HEK293 (cell line): ENCODE results near the gene CLASP2.

Experiments
- CTCF ChIA-PET: fragments of 350-600 bp; formaldehyde crosslinking; extraction: SDS; loops from one replicate; lab custom pipeline; 2021; ENCODE audit warnings: antibody characterized with exemption; lab: Yijun Ruan, JAX
- POLR2A ChIA-PET: fragments of 300-600 bp; formaldehyde crosslinking; extraction: SDS; loops from one replicate; lab custom pipeline; 2020; ENCODE audit warnings: antibody characterized with exemption, inconsistent platforms; lab: Yijun Ruan, JAX
- H3K27ac ChIP-seq: fragments of 200-500 bp; sonication (Bioruptor generic); 2 replicates; pipeline ENCODE4 v1.5.1; 2014; ENCODE audit warnings: low read depth, low read length, control low read depth, inconsistent platforms; ENCODE audit errors: extremely low read depth
- H3K36me3 ChIP-seq, 2 experiments: fragments of 200-500 bp in 1 of 2; sonication (Bioruptor generic) in 1 of 2; 1 replicate in 1 of 2; 2 replicates in 1 of 2; pipeline ENCODE4 v1.5.1; 2014 to 2017; ENCODE audit warnings: inconsistent platforms in 2 of 2, low read length in 2 of 2; ENCODE audit not compliant: control insufficient read depth in 2 of 2, insufficient read depth in 1 of 2
- H3K4me1 ChIP-seq: fragments of 200-500 bp; sonication (Bioruptor generic); 2 replicates; pipeline ENCODE4 v1.5.1; 2014; ENCODE audit warnings: mild to moderate bottlenecking, low read length, inconsistent platforms; ENCODE audit not compliant: control insufficient read depth, insufficient read depth
- H3K4me3 ChIP-seq: 2 replicates; pipeline ENCODE4 v1.5.1; 2011; ENCODE audit warnings: low read depth, mild to moderate bottlenecking, control low read depth, low read length, moderate library complexity
- H3K9me3 ChIP-seq: fragments of 200-500 bp; sonication (Bioruptor generic); 2 replicates; pipeline ENCODE4 v1.5.1; 2014; ENCODE audit warnings: low read depth, low read length, inconsistent platforms; ENCODE audit not compliant: control insufficient read depth, insufficient read depth
- GFI1B ChIP-seq: fragments of 450-650 bp; formaldehyde crosslinking; IDR thresholded peaks from 2 replicates; pipeline ENCODE4 v1.5.1; 2016; ENCODE audit warnings: missing biosample characterization, missing genetic modification characterization
- PRDM1 ChIP-seq: fragments of 450-650 bp; formaldehyde crosslinking; IDR thresholded peaks from 2 replicates; pipeline ENCODE4; 2016; ENCODE audit warnings: missing biosample characterization, missing genetic modification characterization
- TRIM28 ChIP-seq: IDR thresholded peaks from 2 replicates; pipeline ENCODE4 v1.6.1; 2011; ENCODE audit warnings: low read length, control low read depth, borderline replicate concordance
- ZFHX2 ChIP-seq: fragments of 450-650 bp; formaldehyde crosslinking; conservative IDR thresholded peaks from 2 replicates; pipeline ENCODE4 v1.5.1; 2016; ENCODE audit warnings: missing biosample characterization, missing genetic modification characterization
- ZNF112 ChIP-seq: fragments of 450-650 bp; formaldehyde crosslinking; IDR thresholded peaks from 2 replicates; pipeline ENCODE4 v1.5.0; 2017; ENCODE audit warnings: missing biosample characterization, missing genetic modification characterization
- ZNF132 ChIP-seq: fragments of 450-650 bp; formaldehyde crosslinking; IDR thresholded peaks from 2 replicates; pipeline ENCODE4 v1.5.1; 2017; ENCODE audit warnings: missing biosample characterization, missing genetic modification characterization, borderline replicate concordance
- ZNF175 ChIP-seq: fragments of 450-650 bp; formaldehyde crosslinking; IDR thresholded peaks from 2 replicates; pipeline ENCODE4 v1.5.1; 2016; ENCODE audit warnings: missing biosample characterization, missing genetic modification characterization
- ZNF248 ChIP-seq: fragments of 450-650 bp; formaldehyde crosslinking; IDR thresholded peaks from 2 replicates; pipeline ENCODE4 v1.5.1; 2017; ENCODE audit warnings: missing biosample characterization, missing genetic modification characterization
- ZNF302 ChIP-seq: fragments of 450-650 bp; formaldehyde crosslinking; IDR thresholded peaks from 2 replicates; pipeline ENCODE4 v1.5.1; 2016; ENCODE audit warnings: missing biosample characterization, missing genetic modification characterization, low read depth
- ZNF341 ChIP-seq: fragments of 450-650 bp; formaldehyde crosslinking; IDR thresholded peaks from 2 replicates; pipeline ENCODE4; 2016; ENCODE audit warnings: low read depth, missing biosample characterization, missing genetic modification characterization
- ZNF423 ChIP-seq: fragments of 450-650 bp; formaldehyde crosslinking; IDR thresholded peaks from 2 replicates; pipeline ENCODE4 v1.5.1; 2016; ENCODE audit warnings: missing biosample characterization, missing genetic modification characterization
- ZNF433 ChIP-seq: fragments of 450-650 bp; formaldehyde crosslinking; IDR thresholded peaks from 2 replicates; pipeline ENCODE4 v1.5.1; 2016; ENCODE audit warnings: missing biosample characterization, missing genetic modification characterization, low read depth
- ZNF776 ChIP-seq: fragments of 450-650 bp; formaldehyde crosslinking; IDR thresholded peaks from 2 replicates; pipeline ENCODE4 v1.5.0; 2017; ENCODE audit warnings: missing biosample characterization, missing genetic modification characterization, borderline replicate concordance
- ZNF843 ChIP-seq: fragments of 450-650 bp; formaldehyde crosslinking; IDR thresholded peaks from 2 replicates; pipeline ENCODE4 v1.5.1; 2016; ENCODE audit warnings: missing biosample characterization, missing genetic modification characterization
- ZSCAN16 ChIP-seq: fragments of 450-650 bp; formaldehyde crosslinking; IDR thresholded peaks from 2 replicates; pipeline ENCODE4 v1.5.1; 2016; ENCODE audit warnings: missing biosample characterization, missing genetic modification characterization
- ZSCAN23 ChIP-seq: fragments of 450-650 bp; formaldehyde crosslinking; IDR thresholded peaks from 2 replicates; pipeline ENCODE4 v1.5.1; 2016; ENCODE audit warnings: missing biosample characterization, missing genetic modification characterization
- TF ChIP-seq, protein P1 (sequence below): fragments of 450-650 bp; formaldehyde crosslinking; IDR thresholded peaks from 2 replicates; pipeline ENCODE4; 2016; ENCODE audit warnings: missing biosample characterization, missing genetic modification characterization
- TF ChIP-seq, protein P2 (sequence below): fragments of 450-650 bp; formaldehyde crosslinking; IDR thresholded peaks from 2 replicates; pipeline ENCODE4 v1.5.1; 2016; ENCODE audit warnings: missing biosample characterization, missing genetic modification characterization, low read depth
- TF ChIP-seq, protein P3 (sequence below): fragments of 450-650 bp; formaldehyde crosslinking; IDR thresholded peaks from 2 replicates; pipeline ENCODE4 v1.5.1; 2016; ENCODE audit warnings: missing biosample characterization, missing genetic modification characterization
- TF ChIP-seq, protein P4 (sequence below): sonication (generic); formaldehyde crosslinking; IDR thresholded peaks from 2 replicates; pipeline ENCODE4 v1.8.1; 2022; ENCODE audit warnings: mild to moderate bottlenecking, moderate library complexity, missing genetic modification reagents
- TF ChIP-seq, protein P5 (sequence below): fragments of 450-650 bp; formaldehyde crosslinking; IDR thresholded peaks from 2 replicates; pipeline ENCODE4 v1.5.1; 2016; ENCODE audit warnings: missing biosample characterization, missing genetic modification characterization
- TF ChIP-seq, protein P6 (sequence below): fragments of 450-650 bp; formaldehyde crosslinking; IDR thresholded peaks from 2 replicates; pipeline ENCODE4 v1.5.1; 2017; ENCODE audit warnings: missing biosample characterization, missing genetic modification characterization

Gene CLASP2

DNA sequence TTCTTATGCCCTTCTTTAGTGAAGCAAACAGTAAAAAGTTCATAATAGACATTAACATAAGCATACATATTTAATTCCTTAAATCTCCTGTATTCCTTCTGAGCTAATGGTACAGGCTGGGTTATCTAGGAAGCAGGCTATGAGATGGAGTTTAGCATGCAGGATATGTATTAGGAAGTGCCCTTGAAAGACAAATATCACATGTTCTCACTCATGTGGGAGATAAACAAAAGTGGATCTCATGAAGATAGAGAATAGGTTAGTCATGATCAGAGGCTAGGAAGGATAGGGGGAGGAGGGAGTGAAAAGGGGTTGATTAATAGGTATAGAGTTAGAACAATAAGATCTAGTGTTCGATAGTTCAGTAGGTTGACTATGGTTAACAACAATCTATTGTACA is 105.4 kb downstream of the CLASP2 start:
- POLR2A ChIA-PET = no interaction called here
- no peak overlapping the region for H3K27ac ChIP-seq

DNA sequence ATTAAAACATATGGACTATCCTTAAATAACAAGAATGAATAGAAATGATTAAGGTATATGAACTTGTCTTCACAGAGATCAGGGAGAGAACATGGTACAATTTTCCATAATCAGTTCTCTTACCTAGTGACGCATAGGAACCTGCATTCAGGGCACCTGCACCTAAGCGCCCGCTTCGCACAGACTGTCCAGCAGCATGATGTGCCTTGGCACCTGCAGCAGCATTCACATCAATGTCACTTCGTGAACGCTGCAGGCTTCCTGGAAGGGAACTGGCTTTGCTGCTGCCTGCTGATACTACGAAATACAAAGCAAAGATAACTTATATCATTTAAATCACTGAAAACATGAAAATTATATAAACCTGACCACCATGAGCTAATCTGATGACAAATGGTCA is 115.2 kb downstream of the CLASP2 start:
- H3K36me3 ChIP-seq = peaks cover 0 to 73% of the 10 kb centered on the region in 2 experiments; a peak in 1 of 3 replicates
- POLR2A ChIA-PET = no interaction called here
- CTCF ChIA-PET = no interaction called here

More for the DNA sequence above, 105.4 kb downstream of the CLASP2 start:
- Histone ChIP-seq H3K4me1 (no peaks in the 10 kb centered on the region), H3K36me3 (peaks cover 0 to 24% of the 10 kb centered on the region in 2 experiments; a peak in 2 of 3 replicates), H3K4me3 (no peak overlapping the region), H3K9me3 (no peaks in the 10 kb centered on the region)
- CTCF ChIA-PET = interaction anchor here (0.5 kb wide), 1 partner anchor 121 kb away, joined by 3 read pairs; no protein-coding TSS in a partner anchor
- TF ChIP-seq ZNF302 (tag by site-specific recombination) (no peak), PRDM1 (tag by site-specific recombination) (no peak), ZNF423 (tag by site-specific recombination) (no peak), ZNF248 (tag by site-specific recombination) (no peak), ZNF175 (tag by site-specific recombination) (no peak), ZNF341 (tag by site-specific recombination) (no peak), ZNF843 (tag by site-specific recombination) (no peak), ZNF132 (tag by site-specific recombination) (no peak), ZNF112 (tag by site-specific recombination) (no peak)
- TF ChIP-seq, protein P1, sequence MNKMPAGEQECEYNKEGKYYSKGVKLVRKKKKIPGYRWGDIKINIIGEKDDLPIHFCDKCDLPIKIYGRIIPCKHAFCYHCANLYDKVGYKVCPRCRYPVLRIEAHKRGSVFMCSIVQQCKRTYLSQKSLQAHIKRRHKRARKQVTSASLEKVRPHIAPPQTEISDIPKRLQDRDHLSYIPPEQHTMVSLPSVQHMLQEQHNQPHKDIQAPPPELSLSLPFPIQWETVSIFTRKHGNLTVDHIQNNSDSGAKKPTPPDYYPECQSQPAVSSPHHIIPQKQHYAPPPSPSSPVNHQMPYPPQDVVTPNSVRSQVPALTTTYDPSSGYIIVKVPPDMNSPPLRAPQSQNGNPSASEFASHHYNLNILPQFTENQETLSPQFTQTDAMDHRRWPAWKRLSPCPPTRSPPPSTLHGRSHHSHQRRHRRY (tag by site-specific recombination) = no peak
- TF ChIP-seq, protein P2, sequence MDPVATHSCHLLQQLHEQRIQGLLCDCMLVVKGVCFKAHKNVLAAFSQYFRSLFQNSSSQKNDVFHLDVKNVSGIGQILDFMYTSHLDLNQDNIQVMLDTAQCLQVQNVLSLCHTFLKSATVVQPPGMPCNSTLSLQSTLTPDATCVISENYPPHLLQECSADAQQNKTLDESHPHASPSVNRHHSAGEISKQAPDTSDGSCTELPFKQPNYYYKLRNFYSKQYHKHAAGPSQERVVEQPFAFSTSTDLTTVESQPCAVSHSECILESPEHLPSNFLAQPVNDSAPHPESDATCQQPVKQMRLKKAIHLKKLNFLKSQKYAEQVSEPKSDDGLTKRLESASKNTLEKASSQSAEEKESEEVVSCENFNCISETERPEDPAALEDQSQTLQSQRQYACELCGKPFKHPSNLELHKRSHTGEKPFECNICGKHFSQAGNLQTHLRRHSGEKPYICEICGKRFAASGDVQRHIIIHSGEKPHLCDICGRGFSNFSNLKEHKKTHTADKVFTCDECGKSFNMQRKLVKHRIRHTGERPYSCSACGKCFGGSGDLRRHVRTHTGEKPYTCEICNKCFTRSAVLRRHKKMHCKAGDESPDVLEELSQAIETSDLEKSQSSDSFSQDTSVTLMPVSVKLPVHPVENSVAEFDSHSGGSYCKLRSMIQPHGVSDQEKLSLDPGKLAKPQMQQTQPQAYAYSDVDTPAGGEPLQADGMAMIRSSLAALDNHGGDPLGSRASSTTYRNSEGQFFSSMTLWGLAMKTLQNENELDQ (tag by site-specific recombination) = no peak

DNA sequence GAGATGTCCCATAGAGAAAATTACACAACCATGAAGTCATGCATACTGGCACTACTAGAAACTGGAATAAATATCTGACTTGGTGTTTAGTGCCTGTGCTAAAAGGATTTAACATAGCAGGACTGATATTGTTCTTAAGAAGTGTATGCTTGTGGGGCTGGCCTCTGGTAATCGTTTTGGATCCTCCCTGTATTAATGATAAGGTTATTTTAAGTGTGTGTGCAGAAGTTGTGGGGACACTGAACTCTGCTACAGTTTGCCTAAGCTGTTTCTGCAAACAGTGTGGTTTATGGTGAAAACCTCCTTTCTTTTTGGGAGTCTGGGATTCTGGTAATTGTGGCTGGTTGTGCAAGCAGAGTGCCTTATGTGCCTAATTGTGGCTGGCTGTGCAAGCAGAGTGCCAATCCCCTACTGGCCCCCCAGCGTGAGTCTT is 120.8 kb downstream of the CLASP2 start:
- no peaks in the 10 kb centered on the region for H3K9me3 ChIP-seq
- no peak overlapping the region for H3K4me3 ChIP-seq
- H3K4me1 ChIP-seq = no peaks in the 10 kb centered on the region
- POLR2A ChIA-PET = interaction anchor here (0.6 kb wide), 1 partner anchor 17 kb away, joined by 3 read pairs; no protein-coding TSS in a partner anchor
- no peak overlapping the region for H3K27ac ChIP-seq
- peaks cover 0 to 31% of the 10 kb centered on the region in 2 experiments; a peak in 2 of 3 replicates for H3K36me3 ChIP-seq
- CTCF ChIA-PET = interaction anchor here (0.7 kb wide), 2 partner anchors 116 to 1652 kb away, joined by 3 to 4 read pairs; no protein-coding TSS in a partner anchor
- TF ChIP-seq, protein P3, sequence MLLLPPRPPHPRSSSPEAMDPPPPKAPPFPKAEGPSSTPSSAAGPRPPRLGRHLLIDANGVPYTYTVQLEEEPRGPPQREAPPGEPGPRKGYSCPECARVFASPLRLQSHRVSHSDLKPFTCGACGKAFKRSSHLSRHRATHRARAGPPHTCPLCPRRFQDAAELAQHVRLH (tag by site-specific recombination) = no peak
- TF ChIP-seq ZNF433 = no peak
- TF ChIP-seq, protein P4, sequence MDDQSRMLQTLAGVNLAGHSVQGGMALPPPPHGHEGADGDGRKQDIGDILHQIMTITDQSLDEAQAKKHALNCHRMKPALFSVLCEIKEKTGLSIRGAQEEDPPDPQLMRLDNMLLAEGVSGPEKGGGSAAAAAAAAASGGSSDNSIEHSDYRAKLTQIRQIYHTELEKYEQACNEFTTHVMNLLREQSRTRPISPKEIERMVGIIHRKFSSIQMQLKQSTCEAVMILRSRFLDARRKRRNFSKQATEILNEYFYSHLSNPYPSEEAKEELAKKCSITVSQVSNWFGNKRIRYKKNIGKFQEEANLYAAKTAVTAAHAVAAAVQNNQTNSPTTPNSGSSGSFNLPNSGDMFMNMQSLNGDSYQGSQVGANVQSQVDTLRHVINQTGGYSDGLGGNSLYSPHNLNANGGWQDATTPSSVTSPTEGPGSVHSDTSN = no peak
- TF ChIP-seq ZNF776 (tag by site-specific recombination) = no peak
- TF ChIP-seq TRIM28 = no peak
- TF ChIP-seq, protein P5, sequence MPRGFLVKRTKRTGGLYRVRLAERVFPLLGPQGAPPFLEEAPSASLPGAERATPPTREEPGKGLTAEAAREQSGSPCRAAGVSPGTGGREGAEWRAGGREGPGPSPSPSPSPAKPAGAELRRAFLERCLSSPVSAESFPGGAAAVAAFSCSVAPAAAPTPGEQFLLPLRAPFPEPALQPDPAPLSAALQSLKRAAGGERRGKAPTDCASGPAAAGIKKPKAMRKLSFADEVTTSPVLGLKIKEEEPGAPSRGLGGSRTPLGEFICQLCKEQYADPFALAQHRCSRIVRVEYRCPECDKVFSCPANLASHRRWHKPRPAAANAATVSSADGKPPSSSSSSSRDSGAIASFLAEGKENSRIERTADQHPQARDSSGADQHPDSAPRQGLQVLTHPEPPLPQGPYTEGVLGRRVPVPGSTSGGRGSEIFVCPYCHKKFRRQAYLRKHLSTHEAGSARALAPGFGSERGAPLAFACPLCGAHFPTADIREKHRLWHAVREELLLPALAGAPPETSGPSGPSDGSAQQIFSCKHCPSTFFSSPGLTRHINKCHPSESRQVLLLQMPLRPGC = no peak
- TF ChIP-seq, protein P6, sequence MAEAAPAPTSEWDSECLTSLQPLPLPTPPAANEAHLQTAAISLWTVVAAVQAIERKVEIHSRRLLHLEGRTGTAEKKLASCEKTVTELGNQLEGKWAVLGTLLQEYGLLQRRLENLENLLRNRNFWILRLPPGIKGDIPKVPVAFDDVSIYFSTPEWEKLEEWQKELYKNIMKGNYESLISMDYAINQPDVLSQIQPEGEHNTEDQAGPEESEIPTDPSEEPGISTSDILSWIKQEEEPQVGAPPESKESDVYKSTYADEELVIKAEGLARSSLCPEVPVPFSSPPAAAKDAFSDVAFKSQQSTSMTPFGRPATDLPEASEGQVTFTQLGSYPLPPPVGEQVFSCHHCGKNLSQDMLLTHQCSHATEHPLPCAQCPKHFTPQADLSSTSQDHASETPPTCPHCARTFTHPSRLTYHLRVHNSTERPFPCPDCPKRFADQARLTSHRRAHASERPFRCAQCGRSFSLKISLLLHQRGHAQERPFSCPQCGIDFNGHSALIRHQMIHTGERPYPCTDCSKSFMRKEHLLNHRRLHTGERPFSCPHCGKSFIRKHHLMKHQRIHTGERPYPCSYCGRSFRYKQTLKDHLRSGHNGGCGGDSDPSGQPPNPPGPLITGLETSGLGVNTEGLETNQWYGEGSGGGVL = no peak

More for the DNA sequence above, 115.2 kb downstream of the CLASP2 start:
- Histone ChIP-seq H3K4me3 (no peak overlapping the region), H3K4me1 (no peaks in the 10 kb centered on the region), H3K9me3 (no peaks in the 10 kb centered on the region), H3K27ac (no peak overlapping the region)
- TF ChIP-seq ZSCAN23 (tag by site-specific recombination) (no peak), ZSCAN16 (tag by site-specific recombination) (no peak), GFI1B (tag by site-specific recombination) (no peak), ZFHX2 (no peak)
